HepG2 (cell line): ENCODE measurements around the gene CDC42EP1. TPM values are rescaled to one million over a fixed set of nuclear protein-coding genes. Genes with fewer than 3 reads are reported as not detected.

ENCODE experiments used
- CBX2 ChIP-seq, 2 experiments: fragments of 200-600 bp in 1 of 2; sonication (generic); formaldehyde crosslinking in 1 of 2; IDR thresholded peaks; 2 replicates each; pipeline versions ENCODE4 v1.7.0 to v1.8.1; 2018 to 2022; ENCODE audit warnings: low read depth in 2 of 2, low read length in 1 of 2, mild to moderate bottlenecking in 1 of 2, missing genetic modification reagents in 1 of 2
- CEBPB ChIP-seq: IDR thresholded peaks from 2 replicates; pipeline ENCODE4 v1.6.1; 2011; ENCODE audit warnings: low read depth, low read length, improper control_type of control experiment, borderline replicate concordance
- CSRNP2 ChIP-seq: sonication (generic); formaldehyde crosslinking; conservative IDR thresholded peaks from 2 replicates; pipeline ENCODE4 v1.8.0; 2022; ENCODE audit warnings: low read depth, missing genetic modification reagents
- DNMT3B ChIP-seq: conservative IDR thresholded peaks from 2 replicates; pipeline ENCODE4 v1.6.1; 2016; ENCODE audit warnings: missing biosample characterization, control low read depth
- ETV6 ChIP-seq: sonication (generic); formaldehyde crosslinking; conservative IDR thresholded peaks from 2 replicates; pipeline ENCODE4 v1.4.0; 2020; ENCODE audit warnings: missing genetic modification reagents
- KAT2B ChIP-seq: fragments of 150-350 bp; IDR thresholded peaks from 2 replicates; pipeline ENCODE4 v1.6.1; 2014; ENCODE audit warnings: low read depth, low read length, borderline replicate concordance
- MAFK ChIP-seq, 2 experiments: IDR thresholded peaks in 1 of 2; conservative IDR thresholded peaks in 1 of 2; 2 replicates each; pipeline ENCODE4 v1.6.1; 2011; ENCODE audit warnings: improper control_type of control experiment in 2 of 2, low read length in 2 of 2
- MBD4 ChIP-seq: IDR thresholded peaks from 2 replicates; pipeline ENCODE4 v1.6.1; 2012; ENCODE audit warnings: low read length, inconsistent platforms, borderline replicate concordance
- NFYC ChIP-seq: IDR thresholded peaks from 2 replicates; pipeline ENCODE4 v1.6.1; 2016; ENCODE audit warnings: missing genetic modification reagents, missing compliant biosample characterization
- RFX5 ChIP-seq: IDR thresholded peaks from 2 replicates; pipeline ENCODE4 v1.6.1; 2011; ENCODE audit warnings: low read depth, low read length, improper control_type of control experiment
- RNF2 ChIP-seq: fragments of 450-650 bp; conservative IDR thresholded peaks from 2 replicates; pipeline ENCODE4 v1.6.1; 2016; ENCODE audit warnings: low read depth
- SMARCC2 ChIP-seq: fragments of 450-650 bp; IDR thresholded peaks from 2 replicates; pipeline ENCODE4 v1.6.1; 2017; ENCODE audit warnings: antibody characterized with exemption, mild to moderate bottlenecking
- WIZ ChIP-seq: sonication (generic); formaldehyde crosslinking; IDR thresholded peaks from 2 replicates; pipeline ENCODE4 v1.5.1; 2020; ENCODE audit warnings: mild to moderate bottlenecking, missing genetic modification reagents
- ZBTB20 ChIP-seq: sonication (generic); formaldehyde crosslinking; IDR thresholded peaks from 2 replicates; pipeline ENCODE4 v1.8.1; 2023; ENCODE audit warnings: missing genetic modification reagents, low read depth, mild to moderate bottlenecking, borderline replicate concordance
- ZFP36L1 ChIP-seq: sonication (generic); formaldehyde crosslinking; IDR thresholded peaks from 2 replicates; pipeline ENCODE4 v1.8.0; 2022; ENCODE audit warnings: mild to moderate bottlenecking, missing genetic modification reagents, moderate library complexity
- ZNF180 ChIP-seq: sonication (generic); formaldehyde crosslinking; IDR thresholded peaks from 2 replicates; pipeline ENCODE4 v1.4.0; 2020; ENCODE audit warnings: low read depth, missing genetic modification reagents, borderline replicate concordance
- ZNF274 ChIP-seq: sonication (generic); formaldehyde crosslinking; IDR thresholded peaks from 2 replicates; pipeline ENCODE4 v1.5.1; 2020; ENCODE audit warnings: mild to moderate bottlenecking, missing genetic modification reagents
- ZNF619 ChIP-seq: sonication (generic); formaldehyde crosslinking; IDR thresholded peaks from 2 replicates; pipeline ENCODE4 v1.4.0; 2020; ENCODE audit warnings: mild to moderate bottlenecking, missing genetic modification reagents
- polyA plus RNA-seq, 8 experiments: library from polyadenylated mRNA; depleted of rRNA in 3 of 8; stranded (reverse) in 7 of 8; unstranded in 1 of 8; fragments of >200 nt; fragmentation: Illumina TruSeq in 4 of 8; extraction: Trizol in 4 of 8; gene quantifications; 2 replicates each; pipeline versions ENCODE4 v1.2.1 to v1.2.3, GENCODE V29; 2011 to 2016; ENCODE audit warnings: low read depth in 4 of 8, missing spikeins in 1 of 8, mixed read lengths in 1 of 8; ENCODE audit not compliant: insufficient read depth in 1 of 8
- total RNA-seq, 5 experiments: library from RNA; depleted of rRNA; stranded (reverse); fragments of >200 nt; fragmentation: Illumina TruSeq; extraction: Trizol; gene quantifications; 2 replicates each; pipeline ENCODE4 v1.2.3, GENCODE V29; 2016; ENCODE audit warnings: low read depth in 1 of 5
- TF ChIP-seq, protein P1 (sequence below): sonication (generic); formaldehyde crosslinking; IDR thresholded peaks from 2 replicates; pipeline ENCODE4 v1.5.1; 2020; ENCODE audit warnings: mild to moderate bottlenecking, missing genetic modification reagents, moderate library complexity
- TF ChIP-seq, protein P2 (sequence below): sonication (generic); formaldehyde crosslinking; IDR thresholded peaks from 2 replicates; pipeline ENCODE4 v1.5.1; 2020; ENCODE audit warnings: mild to moderate bottlenecking, missing genetic modification reagents

CDC42EP1 gene
- total and polyA plus RNA-seq, 2 of the 13 experiments (the other 11 are each of a cell fraction or from before 2014, with no cell fraction given): 17.1 to 29.5 TPM

DNA sequence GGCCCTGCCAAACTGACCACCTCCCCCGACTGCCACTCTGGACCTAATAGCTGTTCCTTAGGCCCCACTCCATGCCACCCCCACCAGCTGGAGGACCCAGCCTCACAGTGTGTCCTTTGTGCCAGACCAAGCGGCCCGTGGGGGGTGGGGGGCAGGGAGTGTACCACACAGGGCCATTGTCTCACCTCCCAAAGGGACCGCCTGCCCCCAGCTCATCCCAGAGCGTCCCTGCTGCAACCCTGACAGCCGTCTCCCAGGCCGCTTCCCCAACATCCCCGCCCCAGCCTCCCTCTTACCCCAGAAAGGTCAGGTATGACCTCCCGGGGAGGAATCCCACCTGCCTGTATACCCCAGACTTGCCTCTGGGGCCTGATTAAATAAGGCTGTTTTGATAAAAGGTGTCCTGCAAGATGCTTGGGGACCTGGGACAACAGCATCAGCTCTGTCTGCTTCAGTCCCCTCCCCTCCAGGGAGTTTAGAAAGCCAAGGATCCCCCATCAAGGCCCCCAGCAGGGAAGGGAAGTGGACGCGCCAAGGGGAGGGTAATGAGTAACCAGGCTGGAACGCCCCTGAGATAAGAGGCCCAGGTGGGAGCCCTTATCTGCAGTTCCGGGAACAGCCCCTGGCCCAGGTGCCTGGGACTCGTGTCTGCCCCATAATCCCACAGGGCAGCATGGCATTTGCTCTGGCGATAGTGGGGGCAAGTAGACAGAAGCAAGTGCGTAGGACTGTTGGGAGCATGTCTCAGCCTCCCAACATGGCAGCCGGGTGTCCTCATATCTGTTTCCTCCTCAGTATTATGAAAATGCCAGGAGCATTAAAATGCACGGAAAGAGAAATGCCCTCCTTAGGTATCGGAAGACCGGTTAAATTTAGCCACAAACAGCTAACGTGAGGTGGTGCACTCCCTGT, 9.0 kb downstream of the CDC42EP1 start (continued):
- TF ChIP-seq ZBTB20 (CRISPR knock-in tag) (peak; percentile 76), KAT2B (no peak), ZNF619 (CRISPR knock-in tag) (peak; percentile 87; the same call in 1 of the 2 replicates), SMARCC2 (no peak), ZFP36L1 (CRISPR knock-in tag) (peak; percentile 84; the same call in 1 of the 2 replicates), MBD4 (no peak; the same call in 1 of the 2 replicates), ETV6 (CRISPR knock-in tag) (no peak; the same call in 1 of the 2 replicates), MAFK (conservative IDR thresholded peaks at IDR 0.05 in 1 of 2, IDR thresholded peaks at IDR 0.05 in 1 of 2; ENCODE audit: low read length in 2 of 2) (no peak), CBX2 (IDR thresholded peaks at IDR 0.05; ENCODE audit: low read depth, low read length) (no peak), CBX2 (CRISPR knock-in tag; IDR thresholded peaks at IDR 0.05; ENCODE audit: low read depth) (no peak), NFYC (CRISPR knock-in tag) (no peak), DNMT3B (CRISPR knock-in tag) (0 out of 2 replicates have a peak, but pooled peaks have one; percentile 21), WIZ (CRISPR knock-in tag) (no peak), CSRNP2 (CRISPR knock-in tag) (no peak; the same call in 1 of the 2 replicates), RFX5 (no peak), ZNF180 (CRISPR knock-in tag) (no peak), RNF2 (no peak), ZNF274 (CRISPR knock-in tag) (peak; percentile 58; the same call in 1 of the 2 replicates), CEBPB (no peak)
- TF ChIP-seq, protein P1, sequence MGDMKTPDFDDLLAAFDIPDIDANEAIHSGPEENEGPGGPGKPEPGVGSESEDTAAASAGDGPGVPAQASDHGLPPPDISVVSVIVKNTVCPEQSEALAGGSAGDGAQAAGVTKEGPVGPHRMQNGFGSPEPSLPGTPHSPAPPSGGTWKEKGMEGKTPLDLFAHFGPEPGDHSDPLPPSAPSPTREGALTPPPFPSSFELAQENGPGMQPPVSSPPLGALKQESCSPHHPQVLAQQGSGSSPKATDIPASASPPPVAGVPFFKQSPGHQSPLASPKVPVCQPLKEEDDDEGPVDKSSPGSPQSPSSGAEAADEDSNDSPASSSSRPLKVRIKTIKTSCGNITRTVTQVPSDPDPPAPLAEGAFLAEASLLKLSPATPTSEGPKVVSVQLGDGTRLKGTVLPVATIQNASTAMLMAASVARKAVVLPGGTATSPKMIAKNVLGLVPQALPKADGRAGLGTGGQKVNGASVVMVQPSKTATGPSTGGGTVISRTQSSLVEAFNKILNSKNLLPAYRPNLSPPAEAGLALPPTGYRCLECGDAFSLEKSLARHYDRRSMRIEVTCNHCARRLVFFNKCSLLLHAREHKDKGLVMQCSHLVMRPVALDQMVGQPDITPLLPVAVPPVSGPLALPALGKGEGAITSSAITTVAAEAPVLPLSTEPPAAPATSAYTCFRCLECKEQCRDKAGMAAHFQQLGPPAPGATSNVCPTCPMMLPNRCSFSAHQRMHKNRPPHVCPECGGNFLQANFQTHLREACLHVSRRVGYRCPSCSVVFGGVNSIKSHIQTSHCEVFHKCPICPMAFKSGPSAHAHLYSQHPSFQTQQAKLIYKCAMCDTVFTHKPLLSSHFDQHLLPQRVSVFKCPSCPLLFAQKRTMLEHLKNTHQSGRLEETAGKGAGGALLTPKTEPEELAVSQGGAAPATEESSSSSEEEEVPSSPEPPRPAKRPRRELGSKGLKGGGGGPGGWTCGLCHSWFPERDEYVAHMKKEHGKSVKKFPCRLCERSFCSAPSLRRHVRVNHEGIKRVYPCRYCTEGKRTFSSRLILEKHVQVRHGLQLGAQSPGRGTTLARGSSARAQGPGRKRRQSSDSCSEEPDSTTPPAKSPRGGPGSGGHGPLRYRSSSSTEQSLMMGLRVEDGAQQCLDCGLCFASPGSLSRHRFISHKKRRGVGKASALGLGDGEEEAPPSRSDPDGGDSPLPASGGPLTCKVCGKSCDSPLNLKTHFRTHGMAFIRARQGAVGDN (CRISPR knock-in tag): peak; percentile 92
- TF ChIP-seq, protein P2, sequence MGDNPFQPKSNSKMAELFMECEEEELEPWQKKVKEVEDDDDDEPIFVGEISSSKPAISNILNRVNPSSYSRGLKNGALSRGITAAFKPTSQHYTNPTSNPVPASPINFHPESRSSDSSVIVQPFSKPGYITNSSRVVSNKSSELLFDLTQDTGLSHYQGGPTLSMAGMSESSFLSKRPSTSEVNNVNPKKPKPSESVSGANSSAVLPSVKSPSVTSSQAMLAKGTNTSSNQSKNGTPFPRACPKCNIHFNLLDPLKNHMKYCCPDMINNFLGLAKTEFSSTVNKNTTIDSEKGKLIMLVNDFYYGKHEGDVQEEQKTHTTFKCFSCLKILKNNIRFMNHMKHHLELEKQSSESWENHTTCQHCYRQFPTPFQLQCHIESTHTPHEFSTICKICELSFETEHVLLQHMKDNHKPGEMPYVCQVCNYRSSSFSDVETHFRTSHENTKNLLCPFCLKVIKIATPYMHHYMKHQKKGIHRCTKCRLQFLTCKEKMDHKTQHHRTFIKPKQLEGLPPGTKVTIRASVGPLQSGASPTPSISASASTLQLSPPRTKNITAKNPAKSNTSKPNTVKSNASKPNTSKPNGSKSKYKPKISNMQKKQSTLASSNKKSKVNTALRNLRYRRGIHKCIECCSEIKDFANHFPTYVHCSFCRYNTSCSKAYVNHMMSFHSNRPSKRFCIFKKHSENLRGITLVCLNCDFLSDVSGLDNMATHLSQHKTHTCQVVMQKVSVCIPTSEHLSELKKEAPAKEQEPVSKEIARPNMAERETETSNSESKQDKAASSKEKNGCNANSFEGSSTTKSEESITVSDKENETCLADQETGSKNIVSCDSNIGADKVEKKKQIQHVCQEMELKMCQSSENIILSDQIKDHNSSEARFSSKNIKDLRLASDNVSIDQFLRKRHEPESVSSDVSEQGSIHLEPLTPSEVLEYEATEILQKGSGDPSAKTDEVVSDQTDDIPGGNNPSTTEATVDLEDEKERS (CRISPR knock-in tag): no peak
